ENCODE measurements around the gene BANF2.

DNA sequence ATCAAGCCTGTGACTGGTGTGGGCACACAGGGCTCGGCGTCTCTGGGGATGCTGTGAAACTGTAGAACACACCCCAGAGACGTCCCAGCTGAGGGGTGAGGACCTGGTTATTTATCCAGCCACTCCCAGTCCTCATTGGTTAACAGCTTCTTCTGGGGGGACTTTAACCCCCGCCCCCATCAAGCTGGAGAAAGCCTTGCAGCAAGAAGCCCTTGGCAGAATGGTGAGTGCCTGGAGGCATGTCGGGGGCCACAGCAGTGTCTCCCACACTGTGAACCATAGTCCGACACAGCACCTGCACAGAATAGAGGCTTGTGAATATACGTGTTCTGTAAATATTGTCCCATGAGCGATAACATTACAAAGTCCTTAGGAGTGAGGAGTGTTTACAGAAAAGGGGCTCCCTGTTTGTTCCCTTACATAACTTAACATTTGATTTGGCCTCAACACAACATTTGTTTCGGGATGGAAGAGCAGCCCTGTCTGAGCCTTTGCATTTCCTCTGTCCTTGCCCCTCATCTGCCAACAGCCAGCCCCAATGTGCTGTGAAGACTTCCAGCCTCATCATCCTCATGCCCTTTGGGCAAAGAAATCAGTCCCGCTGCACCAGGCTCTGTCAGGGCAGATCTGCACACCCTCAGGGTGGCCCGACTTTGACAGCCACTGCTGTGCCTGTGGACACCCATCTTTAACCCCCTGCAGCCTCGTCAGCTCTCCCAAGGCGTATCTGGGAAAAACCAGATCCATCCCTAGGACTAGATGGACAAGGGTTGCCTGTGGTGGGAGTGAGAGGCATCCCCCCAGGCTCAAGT is 15.5 kb upstream of the BANF2 start:
- TF ChIP-seq, protein P1, sequence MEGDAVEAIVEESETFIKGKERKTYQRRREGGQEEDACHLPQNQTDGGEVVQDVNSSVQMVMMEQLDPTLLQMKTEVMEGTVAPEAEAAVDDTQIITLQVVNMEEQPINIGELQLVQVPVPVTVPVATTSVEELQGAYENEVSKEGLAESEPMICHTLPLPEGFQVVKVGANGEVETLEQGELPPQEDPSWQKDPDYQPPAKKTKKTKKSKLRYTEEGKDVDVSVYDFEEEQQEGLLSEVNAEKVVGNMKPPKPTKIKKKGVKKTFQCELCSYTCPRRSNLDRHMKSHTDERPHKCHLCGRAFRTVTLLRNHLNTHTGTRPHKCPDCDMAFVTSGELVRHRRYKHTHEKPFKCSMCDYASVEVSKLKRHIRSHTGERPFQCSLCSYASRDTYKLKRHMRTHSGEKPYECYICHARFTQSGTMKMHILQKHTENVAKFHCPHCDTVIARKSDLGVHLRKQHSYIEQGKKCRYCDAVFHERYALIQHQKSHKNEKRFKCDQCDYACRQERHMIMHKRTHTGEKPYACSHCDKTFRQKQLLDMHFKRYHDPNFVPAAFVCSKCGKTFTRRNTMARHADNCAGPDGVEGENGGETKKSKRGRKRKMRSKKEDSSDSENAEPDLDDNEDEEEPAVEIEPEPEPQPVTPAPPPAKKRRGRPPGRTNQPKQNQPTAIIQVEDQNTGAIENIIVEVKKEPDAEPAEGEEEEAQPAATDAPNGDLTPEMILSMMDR (conservative IDR thresholded peaks at IDR 0.05; ENCODE audit: low read depth, low read length): no peak
- no peak for TF ChIP-seq EZH2 (IDR thresholded peaks at IDR 0.05; ENCODE audit: low read length, unreplicated experiment)
- TF ChIP-seq EZH2phosphoT487 (IDR thresholded peaks at IDR 0.05; ENCODE audit: borderline replicate concordance, low read length): no peak

Measured in PC-3 (cell line).